Suprapubic skin (tissue), 4 donors: ENCODE results near the gene VBP1.

Experiments
- EP300 ChIP-seq: sonication (generic); formaldehyde crosslinking; IDR thresholded peaks from one replicate; pipeline ENCODE4 v1.6.1; 2017; ENCODE audit warnings: antibody characterized with exemption
- POLR2A ChIP-seq, 2 donors: fragments of 450-650 bp; IDR thresholded peaks; one replicate each; pipeline ENCODE4 v1.6.1; 2017; ENCODE audit warnings: antibody characterized with exemption in 2 of 2, mild to moderate bottlenecking in 2 of 2, moderate library complexity in 2 of 2
- POLR2AphosphoS5 ChIP-seq, 3 donors: sonication (generic); formaldehyde crosslinking; IDR thresholded peaks; one replicate each; pipeline ENCODE4 v1.6.1; 2017; ENCODE audit warnings: antibody characterized with exemption in 3 of 3
- TF ChIP-seq, protein P1 (sequence below), 2 donors: fragments of 200-600 bp in 1 of 2; fragments of 450-650 bp in 1 of 2; sonication (generic) in 1 of 2; IDR thresholded peaks; one replicate each; pipeline ENCODE4 v1.5.1; 2016 to 2019; ENCODE audit warnings: antibody characterized with exemption in 2 of 2, mild to moderate bottlenecking in 1 of 2, moderate library complexity in 1 of 2

DNA sequence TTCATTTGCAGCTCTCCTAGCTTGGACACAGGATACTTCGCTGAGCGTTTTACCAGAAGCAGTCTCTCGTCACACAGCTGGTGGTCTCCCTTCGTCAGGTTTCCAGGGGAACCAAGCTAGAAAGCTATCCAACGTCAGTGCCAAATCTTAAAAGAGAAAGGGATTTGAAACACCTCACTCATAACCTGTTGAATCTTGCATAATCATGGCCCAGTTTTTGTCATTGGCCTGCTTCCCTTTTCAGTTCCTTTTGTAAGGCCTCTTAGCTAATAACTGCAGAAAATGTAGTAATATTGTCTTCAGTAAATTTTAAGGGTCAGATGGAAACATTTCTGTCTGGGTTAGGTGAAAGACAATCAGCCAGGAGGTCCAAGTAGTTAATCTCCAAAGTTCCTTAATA lies 26.0 kb downstream of the VBP1 start:
- TF ChIP-seq, protein P1, sequence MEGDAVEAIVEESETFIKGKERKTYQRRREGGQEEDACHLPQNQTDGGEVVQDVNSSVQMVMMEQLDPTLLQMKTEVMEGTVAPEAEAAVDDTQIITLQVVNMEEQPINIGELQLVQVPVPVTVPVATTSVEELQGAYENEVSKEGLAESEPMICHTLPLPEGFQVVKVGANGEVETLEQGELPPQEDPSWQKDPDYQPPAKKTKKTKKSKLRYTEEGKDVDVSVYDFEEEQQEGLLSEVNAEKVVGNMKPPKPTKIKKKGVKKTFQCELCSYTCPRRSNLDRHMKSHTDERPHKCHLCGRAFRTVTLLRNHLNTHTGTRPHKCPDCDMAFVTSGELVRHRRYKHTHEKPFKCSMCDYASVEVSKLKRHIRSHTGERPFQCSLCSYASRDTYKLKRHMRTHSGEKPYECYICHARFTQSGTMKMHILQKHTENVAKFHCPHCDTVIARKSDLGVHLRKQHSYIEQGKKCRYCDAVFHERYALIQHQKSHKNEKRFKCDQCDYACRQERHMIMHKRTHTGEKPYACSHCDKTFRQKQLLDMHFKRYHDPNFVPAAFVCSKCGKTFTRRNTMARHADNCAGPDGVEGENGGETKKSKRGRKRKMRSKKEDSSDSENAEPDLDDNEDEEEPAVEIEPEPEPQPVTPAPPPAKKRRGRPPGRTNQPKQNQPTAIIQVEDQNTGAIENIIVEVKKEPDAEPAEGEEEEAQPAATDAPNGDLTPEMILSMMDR (IDR thresholded peaks at IDR 0.05), result no peak
- TF ChIP-seq POLR2A (IDR thresholded peaks at IDR 0.05), result no peak
- TF ChIP-seq POLR2AphosphoS5 (IDR thresholded peaks at IDR 0.05), result no peak
- TF ChIP-seq EP300, result no peak
